H54 (cell line): Measurements from ENCODE around the gene OR2F2.
A peak's percentile ranks its signal among the peaks of the same experiment; 100 is the strongest.

Experiments
- DNase-seq: peaks from one replicate; pipeline ENCODE4 v3.0.0; 2011; ENCODE audit warnings: low spot score, mixed read lengths; ENCODE audit not compliant: insufficient read length
- FAIRE-seq: peaks from 3 replicates; lab custom pipeline; 2011; peaks lifted over from hg19 to GRCh38; lab: Jason Lieb, UNC
- POLR2A ChIP-seq: IDR thresholded peaks from 2 replicates; pipeline ENCODE4 v1.6.1; 2011; ENCODE audit warnings: low read depth, mild to moderate bottlenecking, low read length

Gene OR2F2

GRCh38 chr7:143934526-143935325, at the start of gene OR2F2:
Gene OR2F2 (plus strand): TSS chr7:143935233. CDS start chr7:143935233, 0 bp downstream.
- no peak for TF ChIP-seq POLR2A
- DNase-seq (no peak), FAIRE-seq (no peak)

GRCh38 chr7:143885951-143886350, 49.1 kb upstream of the OR2F2 start:
- no peak for FAIRE-seq
- no peak for TF ChIP-seq POLR2A
- DNase-seq, result no peak

- TF ChIP-seq POLR2A, result no peak
- FAIRE-seq (no peak), DNase-seq (no peak)
Observed at GRCh38 chr7:143886826-143887477, 48.1 kb upstream of the OR2F2 start.

- DNase-seq (no peak), FAIRE-seq (no peak)
- no peak for TF ChIP-seq POLR2A
Observed at GRCh38 chr7:143889068-143889467, 46.0 kb upstream of the OR2F2 start.

GRCh38 chr7:143890558-143890957, 44.5 kb upstream of the OR2F2 start:
- FAIRE-seq, result no peak
- TF ChIP-seq POLR2A, result no peak
- no peak for DNase-seq

GRCh38 chr7:143891457-143891856, 43.6 kb upstream of the OR2F2 start:
- TF ChIP-seq POLR2A, result no peak
- no peak for FAIRE-seq

GRCh38 chr7:143892527-143893300, 42.3 kb upstream of the OR2F2 start:
- FAIRE-seq, result peak; percentile 62
- TF ChIP-seq POLR2A, result no peak
- no peak for DNase-seq

More at GRCh38 chr7:143891457-143891856, 43.6 kb upstream of the OR2F2 start:
- no peak for DNase-seq

- DNase-seq, result no peak
- no peak for TF ChIP-seq POLR2A
- no peak for FAIRE-seq
Observed at GRCh38 chr7:143896667-143897066, 38.4 kb upstream of the OR2F2 start.

- DNase-seq, result no peak
- peak; percentile 30 for FAIRE-seq
- TF ChIP-seq POLR2A, result no peak
Observed at GRCh38 chr7:143898810-143899209, 36.2 kb upstream of the OR2F2 start.

- DNase-seq, result no peak
- no peak for TF ChIP-seq POLR2A
- FAIRE-seq, result no peak
Observed at GRCh38 chr7:143900230-143900766, 34.7 kb upstream of the OR2F2 start.

GRCh38 chr7:143901332-143901667, 33.7 kb upstream of the OR2F2 start:
- TF ChIP-seq POLR2A, result no peak
- FAIRE-seq, result no peak
- no peak for DNase-seq

GRCh38 chr7:143901668-143902331, 33.2 kb upstream of the OR2F2 start, which contains the start of gene TCAF1:
Gene TCAF1 (minus strand): TSS chr7:143902176. CDS start chr7:143876608, 25,568 bp downstream.
- TF ChIP-seq POLR2A, result peak; percentile 83
- FAIRE-seq (no peak), DNase-seq (peak; percentile 81)

GRCh38 chr7:143902332-143902899, 32.6 kb upstream of the OR2F2 start:
- DNase-seq, result no peak
- no peak for TF ChIP-seq POLR2A
- no peak for FAIRE-seq
